ENCODE measurements around the gene TRPT1.

Gene TRPT1

GRCh38 chr11:64244107-64244506 lies 18.1 kb upstream of the TRPT1 start:
- no peak for DNase-seq

GRCh38 chr11:64243236-64243854 lies 17.4 kb upstream of the TRPT1 start:
- DNase-seq: no peak

GRCh38 chr11:64241491-64242374 lies 15.7 kb upstream of the TRPT1 start:
- DNase-seq: no peak

GRCh38 chr11:64241241-64241490 lies 15.2 kb upstream of the TRPT1 start:
- DNase-seq: peak; percentile 98 to 100

- DNase-seq: peak; percentile 92 to 99
These were observed 14.7 kb upstream of the TRPT1 start, which contains the start of gene FKBP2 for GRCh38 chr11:64240435-64241240. FKBP2 (plus strand) TSS chr11:64241095; CDS start chr11:64242388, 1,293 bp downstream.

GRCh38 chr11:64239662-64240434 lies 13.9 kb upstream of the TRPT1 start:
- DNase-seq: no peak

GRCh38 chr11:64238999-64239398 lies 13.0 kb upstream of the TRPT1 start:
- DNase-seq: peak in 1 of 2 donors; percentile 16

- no peak for DNase-seq
These were observed 12.1 kb upstream of the TRPT1 start for GRCh38 chr11:64238076-64238475.

GRCh38 chr11:64237484-64237951 lies 11.5 kb upstream of the TRPT1 start:
- DNase-seq: no peak

- no peak for DNase-seq
These were observed 9.6 kb upstream of the TRPT1 start for GRCh38 chr11:64235437-64236161.

GRCh38 chr11:64234647-64235379 lies 8.8 kb upstream of the TRPT1 start:
- DNase-seq: no peak

GRCh38 chr11:64233913-64234586 lies 8.1 kb upstream of the TRPT1 start, which contains the start of gene VEGFB:
VEGFB (plus strand) TSS chr11:64234584; CDS start chr11:64234834, 250 bp downstream.
- peak; percentile 18 to 47 for DNase-seq

GRCh38 chr11:64232967-64233315 lies 7.0 kb upstream of the TRPT1 start:
- DNase-seq: no peak

GRCh38 chr11:64232182-64232966 lies 6.4 kb upstream of the TRPT1 start:
- no peak for DNase-seq

GRCh38 chr11:64231546-64231945 lies 5.6 kb upstream of the TRPT1 start:
- DNase-seq: no peak

- DNase-seq: no peak
These were observed 5.0 kb upstream of the TRPT1 start for GRCh38 chr11:64230985-64231365.

GRCh38 chr11:64230171-64230984 lies 4.4 kb upstream of the TRPT1 start, which contains the start of gene DNAJC4:
DNAJC4 (plus strand) TSS chr11:64230548; CDS start chr11:64230855, 307 bp downstream.
- DNase-seq: peak; percentile 80 to 87

GRCh38 chr11:64229744-64230170 lies 3.8 kb upstream of the TRPT1 start:
- DNase-seq: no peak
